ENCODE measurements around the gene DCC. TPM values are rescaled to one million over a fixed set of nuclear protein-coding genes. Genes with fewer than 3 reads are reported as not detected.

Gene DCC
- total RNA-seq, 1 experiment from 2014 or later, result 0.72 TPM

DNA sequence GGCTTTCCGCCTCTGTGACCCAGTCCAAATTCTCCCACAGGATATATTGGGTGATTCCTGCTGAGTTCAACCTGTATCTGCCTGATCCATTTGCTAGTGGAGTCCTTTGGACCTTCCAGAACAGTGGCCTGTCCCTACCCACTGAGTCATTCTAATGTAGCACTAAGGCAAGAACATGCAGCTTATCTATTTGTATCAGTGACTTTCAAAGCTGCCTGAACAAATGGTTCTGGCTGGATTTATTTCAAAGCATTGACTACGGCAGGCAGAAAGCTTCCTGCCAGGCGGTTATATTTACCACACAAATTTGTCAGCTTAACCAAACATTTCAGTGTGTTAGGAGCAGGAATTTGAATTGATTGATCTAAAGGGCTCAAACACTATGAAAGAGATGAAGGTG lies 613.4 kb downstream of the DCC start (continued):
- TF ChIP-seq SMAD4 (CRISPR knock-in tag; IDR thresholded peaks at IDR 0.05) (no peak), JAZF1 (CRISPR knock-in tag; IDR thresholded peaks at IDR 0.05) (no peak), EMX1 (CRISPR knock-in tag; IDR thresholded peaks at IDR 0.05) (no peak), NFATC4 (CRISPR knock-in tag; IDR thresholded peaks at IDR 0.05) (no peak), ZNF232 (CRISPR knock-in tag; IDR thresholded peaks at IDR 0.05) (no peak), NFYB (CRISPR knock-in tag; conservative IDR thresholded peaks at IDR 0.05; ENCODE audit: low read depth) (no peak), RORB (CRISPR knock-in tag; IDR thresholded peaks at IDR 0.05) (no peak)
- TF ChIP-seq, protein P1, sequence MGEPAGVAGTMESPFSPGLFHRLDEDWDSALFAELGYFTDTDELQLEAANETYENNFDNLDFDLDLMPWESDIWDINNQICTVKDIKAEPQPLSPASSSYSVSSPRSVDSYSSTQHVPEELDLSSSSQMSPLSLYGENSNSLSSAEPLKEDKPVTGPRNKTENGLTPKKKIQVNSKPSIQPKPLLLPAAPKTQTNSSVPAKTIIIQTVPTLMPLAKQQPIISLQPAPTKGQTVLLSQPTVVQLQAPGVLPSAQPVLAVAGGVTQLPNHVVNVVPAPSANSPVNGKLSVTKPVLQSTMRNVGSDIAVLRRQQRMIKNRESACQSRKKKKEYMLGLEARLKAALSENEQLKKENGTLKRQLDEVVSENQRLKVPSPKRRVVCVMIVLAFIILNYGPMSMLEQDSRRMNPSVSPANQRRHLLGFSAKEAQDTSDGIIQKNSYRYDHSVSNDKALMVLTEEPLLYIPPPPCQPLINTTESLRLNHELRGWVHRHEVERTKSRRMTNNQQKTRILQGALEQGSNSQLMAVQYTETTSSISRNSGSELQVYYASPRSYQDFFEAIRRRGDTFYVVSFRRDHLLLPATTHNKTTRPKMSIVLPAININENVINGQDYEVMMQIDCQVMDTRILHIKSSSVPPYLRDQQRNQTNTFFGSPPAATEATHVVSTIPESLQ (CRISPR knock-in tag; IDR thresholded peaks at IDR 0.05), result no peak
- TF ChIP-seq, protein P2, sequence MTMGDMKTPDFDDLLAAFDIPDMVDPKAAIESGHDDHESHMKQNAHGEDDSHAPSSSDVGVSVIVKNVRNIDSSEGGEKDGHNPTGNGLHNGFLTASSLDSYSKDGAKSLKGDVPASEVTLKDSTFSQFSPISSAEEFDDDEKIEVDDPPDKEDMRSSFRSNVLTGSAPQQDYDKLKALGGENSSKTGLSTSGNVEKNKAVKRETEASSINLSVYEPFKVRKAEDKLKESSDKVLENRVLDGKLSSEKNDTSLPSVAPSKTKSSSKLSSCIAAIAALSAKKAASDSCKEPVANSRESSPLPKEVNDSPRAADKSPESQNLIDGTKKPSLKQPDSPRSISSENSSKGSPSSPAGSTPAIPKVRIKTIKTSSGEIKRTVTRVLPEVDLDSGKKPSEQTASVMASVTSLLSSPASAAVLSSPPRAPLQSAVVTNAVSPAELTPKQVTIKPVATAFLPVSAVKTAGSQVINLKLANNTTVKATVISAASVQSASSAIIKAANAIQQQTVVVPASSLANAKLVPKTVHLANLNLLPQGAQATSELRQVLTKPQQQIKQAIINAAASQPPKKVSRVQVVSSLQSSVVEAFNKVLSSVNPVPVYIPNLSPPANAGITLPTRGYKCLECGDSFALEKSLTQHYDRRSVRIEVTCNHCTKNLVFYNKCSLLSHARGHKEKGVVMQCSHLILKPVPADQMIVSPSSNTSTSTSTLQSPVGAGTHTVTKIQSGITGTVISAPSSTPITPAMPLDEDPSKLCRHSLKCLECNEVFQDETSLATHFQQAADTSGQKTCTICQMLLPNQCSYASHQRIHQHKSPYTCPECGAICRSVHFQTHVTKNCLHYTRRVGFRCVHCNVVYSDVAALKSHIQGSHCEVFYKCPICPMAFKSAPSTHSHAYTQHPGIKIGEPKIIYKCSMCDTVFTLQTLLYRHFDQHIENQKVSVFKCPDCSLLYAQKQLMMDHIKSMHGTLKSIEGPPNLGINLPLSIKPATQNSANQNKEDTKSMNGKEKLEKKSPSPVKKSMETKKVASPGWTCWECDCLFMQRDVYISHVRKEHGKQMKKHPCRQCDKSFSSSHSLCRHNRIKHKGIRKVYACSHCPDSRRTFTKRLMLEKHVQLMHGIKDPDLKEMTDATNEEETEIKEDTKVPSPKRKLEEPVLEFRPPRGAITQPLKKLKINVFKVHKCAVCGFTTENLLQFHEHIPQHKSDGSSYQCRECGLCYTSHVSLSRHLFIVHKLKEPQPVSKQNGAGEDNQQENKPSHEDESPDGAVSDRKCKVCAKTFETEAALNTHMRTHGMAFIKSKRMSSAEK (CRISPR knock-in tag; IDR thresholded peaks at IDR 0.05; ENCODE audit: borderline replicate concordance), result no peak
- TF ChIP-seq, protein P3, sequence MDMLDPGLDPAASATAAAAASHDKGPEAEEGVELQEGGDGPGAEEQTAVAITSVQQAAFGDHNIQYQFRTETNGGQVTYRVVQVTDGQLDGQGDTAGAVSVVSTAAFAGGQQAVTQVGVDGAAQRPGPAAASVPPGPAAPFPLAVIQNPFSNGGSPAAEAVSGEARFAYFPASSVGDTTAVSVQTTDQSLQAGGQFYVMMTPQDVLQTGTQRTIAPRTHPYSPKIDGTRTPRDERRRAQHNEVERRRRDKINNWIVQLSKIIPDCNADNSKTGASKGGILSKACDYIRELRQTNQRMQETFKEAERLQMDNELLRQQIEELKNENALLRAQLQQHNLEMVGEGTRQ (CRISPR knock-in tag; IDR thresholded peaks at IDR 0.05), result no peak
- TF ChIP-seq, protein P4, sequence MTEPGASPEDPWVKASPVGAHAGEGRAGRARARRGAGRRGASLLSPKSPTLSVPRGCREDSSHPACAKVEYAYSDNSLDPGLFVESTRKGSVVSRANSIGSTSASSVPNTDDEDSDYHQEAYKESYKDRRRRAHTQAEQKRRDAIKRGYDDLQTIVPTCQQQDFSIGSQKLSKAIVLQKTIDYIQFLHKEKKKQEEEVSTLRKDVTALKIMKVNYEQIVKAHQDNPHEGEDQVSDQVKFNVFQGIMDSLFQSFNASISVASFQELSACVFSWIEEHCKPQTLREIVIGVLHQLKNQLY (CRISPR knock-in tag; IDR thresholded peaks at IDR 0.05), result no peak
- TF ChIP-seq, protein P5, sequence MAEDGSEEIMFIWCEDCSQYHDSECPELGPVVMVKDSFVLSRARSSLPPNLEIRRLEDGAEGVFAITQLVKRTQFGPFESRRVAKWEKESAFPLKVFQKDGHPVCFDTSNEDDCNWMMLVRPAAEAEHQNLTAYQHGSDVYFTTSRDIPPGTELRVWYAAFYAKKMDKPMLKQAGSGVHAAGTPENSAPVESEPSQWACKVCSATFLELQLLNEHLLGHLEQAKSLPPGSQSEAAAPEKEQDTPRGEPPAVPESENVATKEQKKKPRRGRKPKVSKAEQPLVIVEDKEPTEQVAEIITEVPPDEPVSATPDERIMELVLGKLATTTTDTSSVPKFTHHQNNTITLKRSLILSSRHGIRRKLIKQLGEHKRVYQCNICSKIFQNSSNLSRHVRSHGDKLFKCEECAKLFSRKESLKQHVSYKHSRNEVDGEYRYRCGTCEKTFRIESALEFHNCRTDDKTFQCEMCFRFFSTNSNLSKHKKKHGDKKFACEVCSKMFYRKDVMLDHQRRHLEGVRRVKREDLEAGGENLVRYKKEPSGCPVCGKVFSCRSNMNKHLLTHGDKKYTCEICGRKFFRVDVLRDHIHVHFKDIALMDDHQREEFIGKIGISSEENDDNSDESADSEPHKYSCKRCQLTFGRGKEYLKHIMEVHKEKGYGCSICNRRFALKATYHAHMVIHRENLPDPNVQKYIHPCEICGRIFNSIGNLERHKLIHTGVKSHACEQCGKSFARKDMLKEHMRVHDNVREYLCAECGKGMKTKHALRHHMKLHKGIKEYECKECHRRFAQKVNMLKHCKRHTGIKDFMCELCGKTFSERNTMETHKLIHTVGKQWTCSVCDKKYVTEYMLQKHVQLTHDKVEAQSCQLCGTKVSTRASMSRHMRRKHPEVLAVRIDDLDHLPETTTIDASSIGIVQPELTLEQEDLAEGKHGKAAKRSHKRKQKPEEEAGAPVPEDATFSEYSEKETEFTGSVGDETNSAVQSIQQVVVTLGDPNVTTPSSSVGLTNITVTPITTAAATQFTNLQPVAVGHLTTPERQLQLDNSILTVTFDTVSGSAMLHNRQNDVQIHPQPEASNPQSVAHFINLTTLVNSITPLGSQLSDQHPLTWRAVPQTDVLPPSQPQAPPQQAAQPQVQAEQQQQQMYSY (CRISPR knock-in tag; IDR thresholded peaks at IDR 0.05), result no peak

DNA sequence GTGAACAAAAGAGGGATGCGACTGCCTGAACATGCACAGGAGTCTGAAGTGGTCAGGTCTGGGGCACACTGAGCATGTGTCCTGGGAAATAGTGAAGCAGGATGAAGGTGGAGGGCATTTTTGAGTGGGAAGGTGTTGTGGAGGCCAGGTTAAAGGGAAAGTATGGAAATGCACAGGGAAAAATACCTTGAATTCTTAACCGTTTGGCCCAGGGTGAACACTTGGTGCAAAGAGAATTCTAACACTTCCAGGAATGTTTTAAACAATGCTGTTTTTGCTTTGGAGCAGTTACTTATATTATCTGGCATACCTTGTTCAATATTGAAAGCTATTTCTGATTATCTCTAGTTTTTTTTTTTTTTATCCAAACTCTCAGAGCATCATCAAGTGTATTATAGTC lies 623.5 kb downstream of the DCC start:
- H3K4me3 Mint-ChIP-seq, result no peak overlapping the region
- no peak for DNase-seq (ENCODE audit: low spot score)
- no peaks in the 10 kb centered on the region for H3K9me3 Mint-ChIP-seq
- no peak for TF ChIP-seq NFYB (CRISPR knock-in tag; conservative IDR thresholded peaks at IDR 0.05; ENCODE audit: low read depth)
- no peak for TF ChIP-seq SMAD4 (CRISPR knock-in tag; IDR thresholded peaks at IDR 0.05)
- TF ChIP-seq CBFB (CRISPR knock-in tag; IDR thresholded peaks at IDR 0.05; ENCODE audit: low read depth), result no peak
- TF ChIP-seq, protein P6, sequence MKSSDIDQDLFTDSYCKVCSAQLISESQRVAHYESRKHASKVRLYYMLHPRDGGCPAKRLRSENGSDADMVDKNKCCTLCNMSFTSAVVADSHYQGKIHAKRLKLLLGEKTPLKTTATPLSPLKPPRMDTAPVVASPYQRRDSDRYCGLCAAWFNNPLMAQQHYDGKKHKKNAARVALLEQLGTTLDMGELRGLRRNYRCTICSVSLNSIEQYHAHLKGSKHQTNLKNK (CRISPR knock-in tag; IDR thresholded peaks at IDR 0.05), result no peak
- no peak for TF ChIP-seq TEAD4 (CRISPR knock-in tag; IDR thresholded peaks at IDR 0.05)
- TF ChIP-seq NR3C1 (CRISPR knock-in tag; conservative IDR thresholded peaks at IDR 0.05; ENCODE audit: low read depth), result no peak
- ChIA-PET POLR2A (no interaction called here), CTCF (no interaction called here)
- no peaks in the 10 kb centered on the region for H3K27me3 Mint-ChIP-seq (ENCODE audit: low read depth)
- ATAC-seq, result peak; percentile 43; the same call in 1 of the 2 replicates
- H3K4me1 Mint-ChIP-seq, result peaks cover 3% of the 10 kb centered on the region; the same call in 1 of the 2 replicates
- H3K27ac Mint-ChIP-seq, result peak overlapping the region; percentile 57; the same call in 1 of the 2 replicates
- no peaks in the 10 kb centered on the region for H3K36me3 Mint-ChIP-seq
